ENCODE measurements around the gene WHRN.

- no peak for TF ChIP-seq POLR2A (IDR thresholded peaks at IDR 0.05; ENCODE audit: extremely low read depth, insufficient read length)
- TF ChIP-seq MAX (IDR thresholded peaks at IDR 0.05; ENCODE audit: low read depth, low read length), result no peak
- no peak for TF ChIP-seq CTCF (IDR thresholded peaks at IDR 0.05; ENCODE audit: low read depth, low read length)
Measured at GRCh38 chr9:114423181-114423580, 82.1 kb downstream of the WHRN start.

Measured in NB4 (cell line).